NK-92 treated with Interleukin-12 subunit alpha and Interleukin-12 subunit beta, amount 100 ng/mL, for 24 hours (cell line): ENCODE data around the gene NPTN.
A peak's percentile ranks its signal among the peaks of the same experiment; 100 is the strongest.
"Not testable (repeated sequence)": the region's sequence is repeated elsewhere in the genome, so short reads cannot be mapped to it uniquely, and the experiment has no call there.

Source experiments
- DNase-seq: peaks from one replicate; lab custom pipeline; 2025; lab: John Stamatoyannopoulos, UW

The NPTN gene

GRCh38 chr15:73633111-73633990 is at the start of gene NPTN:
NPTN (minus strand) TSS chr15:73633389; CDS start chr15:73633215, 174 bp downstream.
- peak; percentile 97 for DNase-seq

- no peak for DNase-seq
These were observed 49.5 kb upstream of the NPTN start for GRCh38 chr15:73682600-73683090.

GRCh38 chr15:73681856-73682599 is 48.8 kb upstream of the NPTN start:
- DNase-seq = no peak

- DNase-seq = no peak
These were observed 47.9 kb upstream of the NPTN start for GRCh38 chr15:73681063-73681462.

- DNase-seq = no peak
These were observed 47.4 kb upstream of the NPTN start for GRCh38 chr15:73680549-73680948.

- DNase-seq = no peak
These were observed 46.8 kb upstream of the NPTN start for GRCh38 chr15:73679964-73680363.

GRCh38 chr15:73679180-73679579 is 46.0 kb upstream of the NPTN start:
- no peak for DNase-seq

GRCh38 chr15:73678498-73678897 is 45.3 kb upstream of the NPTN start:
- DNase-seq = peak; percentile 54

- DNase-seq = no peak
These were observed 44.5 kb upstream of the NPTN start for GRCh38 chr15:73677733-73678132.

- DNase-seq = peak; percentile 27
These were observed 44.0 kb upstream of the NPTN start for GRCh38 chr15:73677146-73677607.

- no peak for DNase-seq
These were observed 41.4 kb upstream of the NPTN start for GRCh38 chr15:73674587-73674986.

- no peak for DNase-seq
These were observed 27.3 kb upstream of the NPTN start for GRCh38 chr15:73660455-73660854.

- no peak for DNase-seq
These were observed 25.5 kb upstream of the NPTN start for GRCh38 chr15:73658645-73659044.

GRCh38 chr15:73655724-73656123 is 22.5 kb upstream of the NPTN start:
- DNase-seq = no peak

GRCh38 chr15:73654659-73655058 is 21.5 kb upstream of the NPTN start:
- DNase-seq = no peak

- no peak for DNase-seq
These were observed 17.4 kb upstream of the NPTN start for GRCh38 chr15:73650416-73651126.

- DNase-seq = no peak
These were observed 14.8 kb upstream of the NPTN start for GRCh38 chr15:73648014-73648295.

- DNase-seq = no peak
These were observed 14.2 kb upstream of the NPTN start for GRCh38 chr15:73647259-73648013.

GRCh38 chr15:73639464-73639863 is 6.3 kb upstream of the NPTN start:
- DNase-seq = not testable (repeated sequence)

GRCh38 chr15:73637527-73637926 is 4.3 kb upstream of the NPTN start:
- DNase-seq = no peak

- no peak for DNase-seq
These were observed 854 bp upstream of the NPTN start for GRCh38 chr15:73633991-73634495.

GRCh38 chr15:73632670-73633058 is 525 bp downstream of the NPTN start:
- DNase-seq = peak; percentile 45
